ENCODE results near the gene HSD11B1L.

The HSD11B1L gene

GRCh38 chr19:5667751-5668271 lies 13.0 kb upstream of the HSD11B1L start:
- no peak for DNase-seq

GRCh38 chr19:5669212-5669611 lies 11.6 kb upstream of the HSD11B1L start:
- no peak for DNase-seq

- no peak for DNase-seq
Measured at GRCh38 chr19:5671600-5671999, 9.2 kb upstream of the HSD11B1L start.

GRCh38 chr19:5672708-5673459 lies 7.9 kb upstream of the HSD11B1L start:
- DNase-seq, result no peak

GRCh38 chr19:5673752-5674151 lies 7.1 kb upstream of the HSD11B1L start:
- DNase-seq, result no peak

- DNase-seq, result no peak
Measured at GRCh38 chr19:5674714-5675113, 6.1 kb upstream of the HSD11B1L start.

- DNase-seq, result no peak
Measured at GRCh38 chr19:5676105-5676771, 4.6 kb upstream of the HSD11B1L start.

- no peak for DNase-seq
Measured at GRCh38 chr19:5676772-5677105, 4.1 kb upstream of the HSD11B1L start.

GRCh38 chr19:5677136-5677535 lies 3.7 kb upstream of the HSD11B1L start:
- no peak for DNase-seq

GRCh38 chr19:5677580-5677979 lies 3.2 kb upstream of the HSD11B1L start:
- DNase-seq, result no peak

GRCh38 chr19:5678071-5678718 lies 2.6 kb upstream of the HSD11B1L start:
- no peak for DNase-seq

- no peak for DNase-seq
Measured at GRCh38 chr19:5679289-5680083, 1.3 kb upstream of the HSD11B1L start.

GRCh38 chr19:5680084-5680436 lies 767 bp upstream of the HSD11B1L start:
- DNase-seq, result no peak

GRCh38 chr19:5681391-5682106 lies 722 bp downstream of the HSD11B1L start:
- DNase-seq, result no peak

GRCh38 chr19:5682107-5682482 lies 1.3 kb downstream of the HSD11B1L start:
- no peak for DNase-seq

- no peak for DNase-seq
Measured at GRCh38 chr19:5683177-5683886, 2.5 kb downstream of the HSD11B1L start.

- no peak for DNase-seq
Measured at GRCh38 chr19:5684694-5685430, 4.0 kb downstream of the HSD11B1L start.

- no peak for DNase-seq
Measured at GRCh38 chr19:5686326-5686646, 5.5 kb downstream of the HSD11B1L start.

- peak; percentile 95 for DNase-seq
Measured at GRCh38 chr19:5686647-5687359, 6.0 kb downstream of the HSD11B1L start.

- DNase-seq, result no peak
Measured at GRCh38 chr19:5687360-5688198, 6.8 kb downstream of the HSD11B1L start.

All from CD4-positive, alpha-beta T cell treated with Interleukin-4 for 1 hour (primary cell).